Astrocyte of the spinal cord (primary cell): ENCODE results near the gene KIF27.
A peak's percentile ranks its signal among the peaks of the same experiment; 100 is the strongest.

Experiments used
- DNase-seq: peaks from one replicate; pipeline ENCODE4 v3.0.0; 2011; ENCODE audit warnings: low read depth, low spot score
- H3K4me3 ChIP-seq: 2 replicates; pipeline ENCODE4 v1.5.1; 2011; ENCODE audit warnings: low read depth, mild to moderate bottlenecking, low read length, moderate library complexity
- CTCF ChIP-seq: IDR thresholded peaks from 2 replicates; pipeline ENCODE4 v1.5.1; 2012; ENCODE audit warnings: low read depth, mild to moderate bottlenecking, low read length, inconsistent platforms
- in situ Hi-C: cut with HindIII; loops from 2 replicates; pipeline ENCODE4 v1.10.0; 2017; ENCODE audit warnings: low sequenced_read_pairs

The KIF27 gene

GRCh38 chr9:83932851-83933250, 11.6 kb upstream of the KIF27 start:
- no peak for DNase-seq
- in situ Hi-C loops: loop anchor here (25.0 kb wide), 1 partner anchor 329 kb away; no protein-coding TSS in a partner anchor
- no peak for TF ChIP-seq CTCF

GRCh38 chr9:83932011-83932410, 10.8 kb upstream of the KIF27 start:
- no peak overlapping the region for H3K4me3 ChIP-seq
- DNase-seq: no peak
- no peak for TF ChIP-seq CTCF
- in situ Hi-C loops: loop anchor here (25.0 kb wide), 1 partner anchor 330 kb away; no protein-coding TSS in a partner anchor

More at GRCh38 chr9:83932851-83933250, 11.6 kb upstream of the KIF27 start:
- H3K4me3 ChIP-seq: no peak overlapping the region

GRCh38 chr9:83930881-83931280, 9.6 kb upstream of the KIF27 start:
- H3K4me3 ChIP-seq: no peak overlapping the region
- no peak for DNase-seq
- no peak for TF ChIP-seq CTCF
- in situ Hi-C loops: loop anchor here (25.0 kb wide), 1 partner anchor 331 kb away; no protein-coding TSS in a partner anchor

GRCh38 chr9:83927591-83927990, 6.4 kb upstream of the KIF27 start:
- no peak for TF ChIP-seq CTCF
- in situ Hi-C loops: loop anchor here (25.0 kb wide), 1 partner anchor 335 kb away; no protein-coding TSS in a partner anchor
- no peak overlapping the region for H3K4me3 ChIP-seq
- no peak for DNase-seq

GRCh38 chr9:83920469-83920926, 734 bp downstream of the KIF27 start:
- DNase-seq: peak; percentile 71
- in situ Hi-C loops: no loop called here
- TF ChIP-seq CTCF: peak; percentile 43
- H3K4me3 ChIP-seq: peak overlapping the region; percentile 71

- TF ChIP-seq CTCF: no peak
- DNase-seq: no peak
- in situ Hi-C loops: no loop called here
Measured at GRCh38 chr9:83919111-83919510, 2.1 kb downstream of the KIF27 start.

More at GRCh38 chr9:83919111-83919510, 2.1 kb downstream of the KIF27 start:
- no peak overlapping the region for H3K4me3 ChIP-seq
